GM23338 (cell line): ENCODE results near the gene SKA3.
"Not testable (repeated sequence)": the region's sequence is repeated elsewhere in the genome, so short reads cannot be mapped to it uniquely, and the experiment has no call there.

Experiments used
- EZH2 ChIP-seq: fragments of 200-600 bp; sonication (generic); IDR thresholded peaks from one replicate; pipeline ENCODE4 v1.8.0; 2017; ENCODE audit warnings: antibody characterized with exemption, mild to moderate bottlenecking, low read depth; ENCODE audit not compliant: unreplicated experiment
- POLR2AphosphoS5 ChIP-seq: IDR thresholded peaks from 2 replicates; pipeline ENCODE4 v1.6.1; 2016; ENCODE audit warnings: antibody characterized with exemption, low read depth
- TF ChIP-seq, protein P1 (sequence below), 2 experiments: fragments of 200-600 bp in 1 of 2; sonication (generic) in 1 of 2; conservative IDR thresholded peaks; 2 replicates each; pipeline versions ENCODE4 v1.5.1 to v1.6.1; 2016 to 2017; ENCODE audit warnings: antibody characterized with exemption in 2 of 2, low read depth in 2 of 2, mild to moderate bottlenecking in 2 of 2, moderate library complexity in 1 of 2
- TF ChIP-seq, protein P2 (sequence below): IDR thresholded peaks from 2 replicates; pipeline ENCODE4 v1.6.1; 2016; ENCODE audit warnings: antibody characterized with exemption

DNA sequence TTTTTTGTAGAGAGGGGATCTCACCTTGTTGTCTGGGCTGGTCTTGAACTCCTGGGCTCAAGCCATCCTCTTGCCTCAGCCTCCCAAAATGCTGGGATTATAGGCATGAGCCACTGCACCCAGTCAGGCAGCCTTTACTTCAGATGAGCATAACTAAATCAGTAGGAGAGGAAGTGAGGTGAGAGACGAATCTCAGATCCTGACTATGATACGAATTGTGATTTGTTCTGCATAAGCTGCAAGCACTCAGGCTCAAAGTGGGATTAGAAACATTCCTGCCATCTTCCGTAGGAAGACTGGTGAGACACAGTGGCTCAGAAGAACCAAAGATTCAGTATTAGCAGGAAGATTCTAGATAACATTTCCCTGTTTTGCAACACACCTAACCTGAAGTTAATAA is 43.4 kb upstream of the SKA3 start:
- TF ChIP-seq, protein P1, sequence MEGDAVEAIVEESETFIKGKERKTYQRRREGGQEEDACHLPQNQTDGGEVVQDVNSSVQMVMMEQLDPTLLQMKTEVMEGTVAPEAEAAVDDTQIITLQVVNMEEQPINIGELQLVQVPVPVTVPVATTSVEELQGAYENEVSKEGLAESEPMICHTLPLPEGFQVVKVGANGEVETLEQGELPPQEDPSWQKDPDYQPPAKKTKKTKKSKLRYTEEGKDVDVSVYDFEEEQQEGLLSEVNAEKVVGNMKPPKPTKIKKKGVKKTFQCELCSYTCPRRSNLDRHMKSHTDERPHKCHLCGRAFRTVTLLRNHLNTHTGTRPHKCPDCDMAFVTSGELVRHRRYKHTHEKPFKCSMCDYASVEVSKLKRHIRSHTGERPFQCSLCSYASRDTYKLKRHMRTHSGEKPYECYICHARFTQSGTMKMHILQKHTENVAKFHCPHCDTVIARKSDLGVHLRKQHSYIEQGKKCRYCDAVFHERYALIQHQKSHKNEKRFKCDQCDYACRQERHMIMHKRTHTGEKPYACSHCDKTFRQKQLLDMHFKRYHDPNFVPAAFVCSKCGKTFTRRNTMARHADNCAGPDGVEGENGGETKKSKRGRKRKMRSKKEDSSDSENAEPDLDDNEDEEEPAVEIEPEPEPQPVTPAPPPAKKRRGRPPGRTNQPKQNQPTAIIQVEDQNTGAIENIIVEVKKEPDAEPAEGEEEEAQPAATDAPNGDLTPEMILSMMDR (conservative IDR thresholded peaks at IDR 0.05; ENCODE audit: low read depth in 2 of 2) = not testable (repeated sequence)
- not testable (repeated sequence) for TF ChIP-seq POLR2AphosphoS5, EZH2
- TF ChIP-seq, protein P2, sequence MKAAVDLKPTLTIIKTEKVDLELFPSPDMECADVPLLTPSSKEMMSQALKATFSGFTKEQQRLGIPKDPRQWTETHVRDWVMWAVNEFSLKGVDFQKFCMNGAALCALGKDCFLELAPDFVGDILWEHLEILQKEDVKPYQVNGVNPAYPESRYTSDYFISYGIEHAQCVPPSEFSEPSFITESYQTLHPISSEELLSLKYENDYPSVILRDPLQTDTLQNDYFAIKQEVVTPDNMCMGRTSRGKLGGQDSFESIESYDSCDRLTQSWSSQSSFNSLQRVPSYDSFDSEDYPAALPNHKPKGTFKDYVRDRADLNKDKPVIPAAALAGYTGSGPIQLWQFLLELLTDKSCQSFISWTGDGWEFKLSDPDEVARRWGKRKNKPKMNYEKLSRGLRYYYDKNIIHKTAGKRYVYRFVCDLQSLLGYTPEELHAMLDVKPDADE = not testable (repeated sequence)
